COLO668 (cell line): ENCODE results near the gene VWF.

Experiments used
- DNase-seq: peaks from one replicate; lab custom pipeline; 2025; ENCODE audit not compliant: unreplicated experiment; lab: John Stamatoyannopoulos, UW

VWF gene

GRCh38 chr12:6080149-6081045, 44.1 kb downstream of the VWF start:
- no peak for DNase-seq

- DNase-seq: no peak
Observed at GRCh38 chr12:6078398-6079096, 45.9 kb downstream of the VWF start.

- DNase-seq: no peak
Observed at GRCh38 chr12:6077692-6078083, 46.8 kb downstream of the VWF start.

- DNase-seq: no peak
Observed at GRCh38 chr12:6076776-6077691, 47.4 kb downstream of the VWF start.

- no peak for DNase-seq
Observed at GRCh38 chr12:6076346-6076745, 48.1 kb downstream of the VWF start.

GRCh38 chr12:6074979-6075585, 49.4 kb downstream of the VWF start:
- DNase-seq: no peak

GRCh38 chr12:6074427-6074826, 50.0 kb downstream of the VWF start:
- no peak for DNase-seq

GRCh38 chr12:6073426-6073825, 51.0 kb downstream of the VWF start:
- no peak for DNase-seq

- DNase-seq: no peak
Observed at GRCh38 chr12:6072302-6072752, 52.1 kb downstream of the VWF start.

GRCh38 chr12:6071589-6071988, 52.9 kb downstream of the VWF start:
- DNase-seq: no peak

- peak; percentile 83 for DNase-seq
Observed at GRCh38 chr12:6070472-6071257, 53.8 kb downstream of the VWF start.

GRCh38 chr12:6069437-6070093, 54.9 kb downstream of the VWF start:
- no peak for DNase-seq

GRCh38 chr12:6068227-6068626, 56.2 kb downstream of the VWF start:
- DNase-seq: no peak

- peak; percentile 3 for DNase-seq
Observed at GRCh38 chr12:6067152-6067916, 57.1 kb downstream of the VWF start.

GRCh38 chr12:6066651-6067050, 57.8 kb downstream of the VWF start:
- DNase-seq: no peak

GRCh38 chr12:6065863-6066199, 58.6 kb downstream of the VWF start:
- no peak for DNase-seq

- no peak for DNase-seq
Observed at GRCh38 chr12:6065131-6065862, 59.2 kb downstream of the VWF start.
